GM12878 (cell line): ENCODE results near the gene GPR68. TPM values are rescaled to one million over a fixed set of nuclear protein-coding genes. Genes with fewer than 3 reads are reported as not detected.

Experiments used
- BCL11A ChIP-seq: IDR thresholded peaks from 2 replicates; pipeline ENCODE4 v1.6.1; 2011; ENCODE audit warnings: low read depth, low read length
- CEBPB ChIP-seq, 2 experiments: fragments of 150-350 bp in 1 of 2; IDR thresholded peaks; 2 replicates each; pipeline ENCODE4 v1.6.1; 2012 to 2014; ENCODE audit warnings: low read depth in 2 of 2, low read length in 2 of 2, borderline replicate concordance in 1 of 2, inconsistent platforms in 1 of 2
- CEBPZ ChIP-seq: fragments of 150-350 bp; IDR thresholded peaks from 2 replicates; pipeline ENCODE4 v1.6.1; 2016; ENCODE audit warnings: low read depth, low read length
- CTCF ChIP-seq, 3 experiments: IDR thresholded peaks in 2 of 3; conservative IDR thresholded peaks in 1 of 3; 2 replicates each; pipeline ENCODE4 v1.5.1; 2011; ENCODE audit warnings: low read depth in 3 of 3, low read length in 3 of 3, mild to moderate bottlenecking in 3 of 3, control low read depth in 2 of 3, moderate library complexity in 2 of 3, inconsistent platforms in 1 of 3, mixed read lengths in 1 of 3; ENCODE audit not compliant: control insufficient read depth in 2 of 3, insufficient read depth in 1 of 3; ENCODE audit errors: extremely low read depth in 1 of 3
- ESRRA ChIP-seq: IDR thresholded peaks from 2 replicates; pipeline ENCODE4 v1.6.1; 2012; ENCODE audit warnings: mild to moderate bottlenecking, low read length, improper control_type of control experiment
- FOS ChIP-seq: IDR thresholded peaks from 3 replicates; pipeline ENCODE4 v1.6.1; 2011; ENCODE audit warnings: borderline replicate concordance; ENCODE audit not compliant: insufficient read length; ENCODE audit errors: extremely low read depth
- MEF2B ChIP-seq: fragments of 450-650 bp; IDR thresholded peaks from 2 replicates; pipeline ENCODE4 v1.6.1; 2018; ENCODE audit warnings: mild to moderate bottlenecking, moderate library complexity; ENCODE audit not compliant: partially characterized antibody, poor library complexity, severe bottlenecking
- NFYB ChIP-seq: IDR thresholded peaks from 2 replicates; pipeline ENCODE4 v1.6.1; 2011; ENCODE audit warnings: low read depth, mild to moderate bottlenecking, low read length, improper control_type of control experiment, moderate library complexity; ENCODE audit not compliant: insufficient read depth
- PBX3 ChIP-seq: IDR thresholded peaks from 2 replicates; pipeline ENCODE4 v1.6.1; 2011; ENCODE audit warnings: mild to moderate bottlenecking, low read depth, low read length, moderate library complexity; ENCODE audit not compliant: insufficient replicate concordance
- PML ChIP-seq: IDR thresholded peaks from 2 replicates; pipeline ENCODE4 v1.6.1; 2012; ENCODE audit warnings: low read length, inconsistent platforms
- RAD21 ChIP-seq: IDR thresholded peaks from 2 replicates; pipeline ENCODE4 v1.6.1; 2011; ENCODE audit warnings: mild to moderate bottlenecking, low read depth, low read length, moderate library complexity; ENCODE audit not compliant: insufficient read depth
- RAD51 ChIP-seq: fragments of 450-650 bp; IDR thresholded peaks from 2 replicates; pipeline ENCODE4 v1.6.1; 2016; ENCODE audit warnings: moderate library complexity, mild to moderate bottlenecking, inconsistent platforms
- SIN3A ChIP-seq: IDR thresholded peaks from 2 replicates; pipeline ENCODE4 v1.6.1; 2012; ENCODE audit warnings: low read depth, low read length, improper control_type of control experiment
- SIX5 ChIP-seq: IDR thresholded peaks from 2 replicates; pipeline ENCODE4 v1.6.1; 2011; ENCODE audit warnings: mild to moderate bottlenecking, low read depth, low read length, moderate library complexity; ENCODE audit not compliant: severe bottlenecking
- SMAD5 ChIP-seq: IDR thresholded peaks from 2 replicates; pipeline ENCODE4 v1.6.1; 2016; ENCODE audit warnings: antibody characterized with exemption, low read depth
- SMC3 ChIP-seq: IDR thresholded peaks from 2 replicates; pipeline ENCODE4 v1.6.1; 2011; ENCODE audit warnings: low read length, improper control_type of control experiment, borderline replicate concordance
- STAT1 ChIP-seq: fragments of 450-650 bp; conservative IDR thresholded peaks from 2 replicates; pipeline ENCODE4 v1.6.1; 2014; ENCODE audit warnings: antibody characterized with exemption, mild to moderate bottlenecking
- STAT3 ChIP-seq: IDR thresholded peaks from 2 replicates; pipeline ENCODE4 v1.6.1; 2011; ENCODE audit warnings: low read depth, low read length, improper control_type of control experiment
- SUPT20H ChIP-seq: IDR thresholded peaks from 2 replicates; pipeline ENCODE4 v1.6.1; 2011; ENCODE audit warnings: low read depth, mild to moderate bottlenecking, low read length, moderate library complexity, borderline replicate concordance; ENCODE audit not compliant: control insufficient read depth
- SUZ12 ChIP-seq: fragments of 200-600 bp; sonication (generic); IDR thresholded peaks from one replicate; pipeline ENCODE4 v1.6.1; 2018; ENCODE audit warnings: antibody characterized with exemption, mild to moderate bottlenecking; ENCODE audit not compliant: unreplicated experiment
- TARDBP ChIP-seq: IDR thresholded peaks from 2 replicates; pipeline ENCODE4 v1.6.1; 2016; ENCODE audit warnings: borderline replicate concordance
- USF1 ChIP-seq: IDR thresholded peaks from 2 replicates; pipeline ENCODE4 v1.6.1; 2011; ENCODE audit warnings: borderline replicate concordance, low read depth, mild to moderate bottlenecking, moderate library complexity, mixed read lengths, low read length; ENCODE audit not compliant: insufficient read depth; ENCODE audit errors: extremely low read length
- polyA plus RNA-seq, 11 experiments: library from polyadenylated mRNA; depleted of rRNA in 4 of 11; unstranded in 6 of 11; stranded (reverse) in 5 of 11; fragments of >200 nt; fragmentation: Nextera tagmentation in 4 of 11; fragmentation: Illumina TruSeq in 1 of 11; extraction: Ambion mirVana in 4 of 11; extraction: Trizol in 1 of 11; gene quantifications; 1 replicate in 1 of 11; 2 replicates in 10 of 11; pipeline versions ENCODE4 v1.2.1 to v1.2.3, GENCODE V29; 2011 to 2016; ENCODE audit warnings: inconsistent platforms in 2 of 11, missing spikeins in 2 of 11, low read depth in 1 of 11
- total RNA-seq, 4 experiments: library from RNA; depleted of rRNA in 3 of 4; stranded (reverse); fragments of >200 nt in 3 of 4; fragmentation: Illumina TruSeq in 1 of 4; extraction: Trizol in 1 of 4; gene quantifications; 2 replicates each; pipeline versions ENCODE4 v1.2.1 to v1.2.3, GENCODE V29; 2013 to 2021

Gene GPR68
- total and polyA plus RNA-seq, 10 of the 15 experiments (the other 5 are each of a cell fraction or from before 2014, with no cell fraction given), result 0.06 to 3.4 (median 1.8) TPM

GRCh38 chr14:91229743-91230200 lies 14.7 kb downstream of the GPR68 start (continued):
- TF ChIP-seq USF1, result no peak
- TF ChIP-seq SUZ12, result no peak
- no peak for TF ChIP-seq CEBPZ
- TF ChIP-seq SIN3A, result no peak
- no peak for TF ChIP-seq ESRRA
- no peak for TF ChIP-seq CTCF (IDR thresholded peaks at IDR 0.05 in 2 of 3, conservative IDR thresholded peaks at IDR 0.05 in 1 of 3; ENCODE audit: control insufficient read depth in 2 of 3, extremely low read depth in 1 of 3, insufficient read depth in 1 of 3, low read depth in 3 of 3, low read length in 3 of 3)
- TF ChIP-seq TARDBP, result peak; percentile 30; the same call in 1 of the 2 replicates
- no peak for TF ChIP-seq SMAD5
- no peak for TF ChIP-seq CEBPB (IDR thresholded peaks at IDR 0.05; ENCODE audit: borderline replicate concordance in 1 of 2, low read depth in 2 of 2, low read length in 2 of 2)
- 0 out of 2 replicates have a peak, but pooled peaks have one; percentile 19 for TF ChIP-seq NFYB
- TF ChIP-seq RAD21, result 0 out of 2 replicates have a peak, but pooled peaks have one; percentile 16
- no peak for TF ChIP-seq SUPT20H
- no peak for TF ChIP-seq STAT1
- peak; percentile 62 for TF ChIP-seq MEF2B
- peak; percentile 3 for TF ChIP-seq PBX3
- no peak for TF ChIP-seq SMC3
- TF ChIP-seq BCL11A, result peak; percentile 94
- no peak for TF ChIP-seq FOS
- no peak for TF ChIP-seq RAD51
- TF ChIP-seq STAT3, result 0 out of 2 replicates have a peak, but pooled peaks have one; percentile 50
- peak; percentile 80; the same call in 1 of the 2 replicates for TF ChIP-seq PML
- TF ChIP-seq SIX5, result no peak
